GM19397 (cell line): ENCODE measurements around the gene MAML1.
"Not testable (repeated sequence)": the region's sequence is repeated elsewhere in the genome, so short reads cannot be mapped to it uniquely, and the experiment has no call there.

Experiments
- ATAC-seq: cut with Tn5 transposase; IDR thresholded peaks from one replicate; pipeline ENCODE4 v1.9.1; 2021; ENCODE audit warnings: mild to moderate bottlenecking, moderate library complexity; ENCODE audit not compliant: unreplicated experiment

MAML1 gene

DNA sequence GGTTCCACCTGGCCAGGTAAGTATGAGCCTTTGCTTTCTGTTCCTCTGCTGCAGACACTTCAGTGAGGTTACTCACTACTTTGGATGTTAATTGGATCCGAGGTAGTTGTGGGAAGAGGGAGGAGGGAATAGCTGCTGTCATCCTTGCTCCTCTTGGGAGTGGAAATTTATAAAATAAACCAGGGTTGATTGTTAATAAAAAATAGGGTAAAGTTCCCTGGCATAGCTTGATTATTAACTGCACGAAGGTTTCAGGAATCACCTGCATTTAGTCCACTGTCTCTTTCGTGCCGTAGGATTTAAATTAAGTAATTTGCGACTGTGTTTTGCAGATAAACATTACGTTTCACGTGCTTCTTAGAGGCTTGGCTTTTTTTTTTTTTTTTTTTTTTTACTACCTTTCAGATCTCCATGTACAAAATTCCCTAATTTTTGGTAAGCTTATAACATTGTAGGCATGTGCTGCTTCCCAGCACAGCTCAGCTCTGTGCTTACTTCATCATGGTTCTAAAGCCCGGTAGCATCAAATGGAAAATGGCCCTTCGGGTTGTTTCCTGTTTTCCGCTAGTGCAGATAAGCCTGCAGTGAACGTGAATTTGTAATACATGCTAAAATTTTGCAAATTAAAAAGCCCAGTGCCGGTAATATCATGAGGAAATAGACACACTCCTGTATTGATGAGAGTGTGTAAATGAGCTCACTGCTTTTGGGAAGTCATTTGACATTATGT is 34.3 kb downstream of the MAML1 start:
- no peak for ATAC-seq

DNA sequence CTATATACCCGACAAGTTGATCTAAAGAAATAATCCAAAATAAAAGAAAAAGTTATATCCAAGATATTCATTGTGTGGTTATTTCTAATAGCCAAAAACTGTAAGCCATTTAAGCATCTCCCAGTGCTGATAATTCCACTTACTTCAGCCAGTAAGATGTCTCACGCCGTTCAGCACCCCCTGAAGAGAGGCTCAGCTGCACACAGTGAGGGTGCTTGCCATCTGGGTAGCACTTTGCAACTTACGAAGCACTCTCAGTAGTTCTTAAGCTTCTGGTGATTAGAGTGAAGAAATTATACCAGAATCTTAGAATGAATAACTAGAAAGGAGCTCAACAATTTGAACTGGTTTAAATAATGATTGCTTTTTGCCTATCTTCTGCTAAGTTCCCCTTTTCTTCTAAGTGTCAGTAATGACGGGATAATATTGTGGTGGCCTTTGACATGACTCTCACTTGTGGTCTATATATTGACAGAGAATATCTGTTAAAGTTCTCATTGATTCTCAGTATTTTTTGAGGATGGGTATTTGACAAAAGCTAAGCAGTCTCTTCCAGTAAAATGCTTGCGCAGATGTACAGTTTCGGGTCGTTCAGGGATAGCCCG is 35.0 kb downstream of the MAML1 start:
- ATAC-seq, result no peak

DNA sequence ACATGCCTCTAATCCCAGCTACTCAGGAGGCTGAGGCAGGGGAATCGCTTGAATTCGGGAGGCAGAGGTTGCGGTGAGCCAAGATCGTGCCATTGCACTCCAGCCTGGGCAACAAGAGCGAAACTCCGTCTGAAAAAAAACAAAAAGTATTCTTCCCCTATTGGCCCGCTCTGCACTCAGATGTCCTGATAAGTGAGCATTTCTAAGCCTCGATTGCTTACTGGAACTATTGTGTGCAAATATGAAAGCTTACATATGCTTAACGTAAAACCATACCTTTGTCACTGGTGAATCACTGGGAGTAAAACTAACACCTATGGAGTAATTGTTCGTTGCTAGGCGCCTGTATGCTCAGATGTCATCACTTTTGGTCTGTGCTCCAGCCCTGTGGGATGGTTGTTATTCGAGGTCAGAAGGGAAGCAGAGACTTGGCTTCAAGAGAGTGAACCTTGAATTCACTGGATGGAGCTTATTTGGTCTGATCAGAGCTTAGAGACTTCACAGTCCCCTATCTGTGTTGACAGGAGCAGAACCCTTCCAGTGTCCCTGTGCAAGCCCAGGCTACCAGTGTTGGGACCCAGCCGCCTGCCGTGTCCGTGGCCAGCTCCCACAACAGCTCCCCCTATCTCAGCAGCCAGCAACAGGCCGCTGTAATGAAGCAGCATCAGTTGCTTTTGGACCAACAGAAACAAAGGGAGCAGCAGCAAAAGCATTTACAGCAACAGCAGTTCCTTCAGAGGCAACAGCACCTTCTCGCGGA is 35.9 kb downstream of the MAML1 start:
- ATAC-seq, result no peak

DNA sequence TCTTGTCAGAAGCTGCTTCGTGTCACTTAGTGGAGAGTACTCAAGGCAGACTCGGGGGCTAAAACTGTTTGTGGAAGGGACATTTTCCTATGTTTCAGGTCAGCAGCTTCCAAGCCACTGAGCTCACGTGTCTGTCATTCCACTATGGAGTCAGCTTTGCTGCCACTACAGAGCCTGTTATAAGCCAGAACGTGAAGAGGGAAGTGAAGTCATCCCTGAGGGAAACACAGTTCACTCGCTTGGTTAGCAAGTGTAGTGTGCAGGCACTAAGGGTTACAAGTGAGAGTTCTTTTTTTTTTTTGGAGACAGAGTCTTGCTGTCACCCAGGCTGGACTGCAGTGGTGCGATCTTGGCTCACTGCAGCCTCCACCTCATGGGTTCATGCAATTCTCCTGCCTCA is 36.6 kb downstream of the MAML1 start:
- ATAC-seq, result no peak

DNA sequence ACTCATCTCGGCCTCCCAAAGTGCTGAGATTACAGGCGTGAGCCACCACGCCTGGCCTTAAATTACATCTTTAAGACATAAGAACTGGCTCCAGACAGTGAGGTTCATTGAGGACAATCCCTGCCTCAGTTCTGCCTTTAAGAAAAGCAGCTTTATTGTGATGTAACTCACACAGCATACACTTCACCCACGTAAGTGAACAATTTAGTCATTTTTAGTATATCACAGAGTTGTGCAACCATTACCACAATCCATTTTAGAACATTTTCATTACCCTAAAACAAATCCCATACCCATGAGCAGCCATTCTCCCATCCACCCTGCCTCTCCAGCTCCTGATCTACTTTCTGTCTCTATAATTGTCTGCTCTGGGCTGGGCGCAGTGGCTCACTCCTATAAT is 37.2 kb downstream of the MAML1 start:
- no peak for ATAC-seq

- no peak for ATAC-seq
These were observed 38.8 kb downstream of the MAML1 start for GRCh38 chr5:179771311-179771895.

DNA sequence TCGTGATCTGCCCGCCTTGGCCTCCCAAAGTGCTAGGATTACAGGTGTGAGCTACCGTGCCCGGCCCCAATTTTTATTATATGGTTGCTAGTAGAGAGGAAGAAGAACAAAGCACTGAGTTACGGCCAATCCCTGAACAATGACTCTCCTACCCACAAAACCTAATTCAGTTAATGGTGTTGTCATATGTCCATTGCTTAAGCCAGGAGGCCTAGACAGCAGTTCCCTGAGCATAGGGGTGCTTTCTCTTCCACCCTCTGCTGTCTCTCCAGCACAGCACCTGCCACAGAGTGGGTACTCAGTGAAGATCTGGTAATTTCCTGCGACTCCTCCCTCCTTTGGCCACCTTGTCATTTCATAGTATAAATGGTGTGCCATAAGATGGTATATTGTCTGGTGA is 39.7 kb downstream of the MAML1 start:
- no peak for ATAC-seq

DNA sequence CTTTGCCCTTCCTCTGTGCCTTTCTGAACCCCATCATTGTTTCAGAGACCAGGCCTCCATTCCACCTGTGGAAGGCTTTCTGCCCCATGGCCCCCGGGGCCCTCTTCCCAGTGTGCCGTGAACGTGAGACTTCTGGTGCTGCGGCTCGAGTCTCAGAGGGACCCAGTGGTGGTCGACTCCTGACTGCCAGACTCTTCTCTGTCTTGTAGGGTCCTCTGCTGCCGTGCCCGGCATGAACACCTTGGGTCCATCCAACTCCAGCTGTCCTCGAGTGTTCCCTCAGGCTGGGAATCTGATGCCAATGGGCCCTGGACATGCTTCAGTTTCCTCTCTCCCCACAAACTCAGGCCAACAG is 41.0 kb downstream of the MAML1 start:
- no peak for ATAC-seq

- ATAC-seq, result no peak
These were observed 41.8 kb downstream of the MAML1 start for GRCh38 chr5:179774442-179774841.

DNA sequence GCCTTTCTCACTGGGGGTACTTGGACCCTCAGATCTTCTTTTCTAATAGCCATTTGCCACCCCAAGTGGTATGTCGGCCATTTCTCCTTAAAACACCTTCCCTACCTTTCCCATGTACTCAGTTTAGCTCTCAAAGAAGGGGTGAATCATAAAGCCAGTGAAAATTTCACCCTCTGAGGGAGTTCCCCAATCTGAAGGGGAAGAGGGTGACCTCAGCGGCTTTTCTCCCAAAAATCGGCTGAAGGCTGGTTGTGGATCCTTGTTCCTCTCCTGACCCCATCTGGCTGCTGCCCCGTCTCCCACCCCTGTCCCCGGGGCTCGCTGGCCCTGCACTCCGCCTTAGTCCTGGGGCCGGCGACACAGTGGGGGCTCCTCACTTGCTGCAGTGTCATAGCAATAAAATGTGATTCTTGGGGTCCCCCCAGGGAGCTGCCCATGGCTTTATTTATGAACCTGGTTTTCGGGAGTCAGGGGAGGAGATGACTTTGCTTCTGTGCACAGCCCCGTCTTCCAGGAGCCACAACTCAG is 43.9 kb downstream of the MAML1 start:
- no peak for ATAC-seq

DNA sequence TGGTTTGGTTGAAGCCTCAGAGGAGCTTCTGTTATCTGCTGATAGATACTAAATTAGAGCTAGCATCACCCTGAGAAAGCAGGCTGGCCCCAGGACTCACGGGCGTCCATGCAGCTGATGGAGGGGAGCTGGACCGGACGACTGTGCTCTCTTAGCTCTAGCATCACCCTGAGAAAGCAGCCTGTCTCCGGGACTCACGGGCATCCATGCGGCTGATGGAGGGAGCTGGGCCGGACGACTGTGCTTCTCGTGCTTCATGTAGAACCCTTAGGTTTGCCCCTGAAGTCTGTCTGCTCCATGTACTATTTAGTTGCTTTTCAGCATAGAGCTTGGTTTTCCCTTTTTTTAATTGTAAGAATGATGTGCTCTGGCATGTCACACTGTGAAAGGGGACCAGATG is 44.8 kb downstream of the MAML1 start:
- no peak for ATAC-seq

DNA sequence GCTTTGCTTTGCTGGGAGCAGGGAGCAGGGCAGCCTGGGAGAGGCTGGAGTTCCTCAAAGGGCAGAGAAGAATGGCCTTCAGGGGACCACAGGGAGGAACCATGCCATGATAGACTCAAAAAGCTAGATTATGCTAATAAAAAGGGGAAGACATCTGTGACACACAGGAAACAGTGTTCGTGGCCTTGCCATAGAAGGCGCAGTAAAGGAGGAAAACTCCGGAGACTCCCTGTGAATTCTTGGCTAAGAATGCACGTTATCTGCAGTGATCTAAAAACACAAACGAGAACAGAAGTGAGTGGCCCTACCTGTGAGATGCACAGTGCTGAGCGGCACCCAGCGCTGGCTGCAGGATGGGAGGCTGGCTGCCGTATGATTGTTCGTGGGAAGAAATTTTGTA is 45.3 kb downstream of the MAML1 start:
- ATAC-seq, result no peak

- ATAC-seq, result no peak
These were observed 46.0 kb downstream of the MAML1 start for GRCh38 chr5:179778591-179778990.

DNA sequence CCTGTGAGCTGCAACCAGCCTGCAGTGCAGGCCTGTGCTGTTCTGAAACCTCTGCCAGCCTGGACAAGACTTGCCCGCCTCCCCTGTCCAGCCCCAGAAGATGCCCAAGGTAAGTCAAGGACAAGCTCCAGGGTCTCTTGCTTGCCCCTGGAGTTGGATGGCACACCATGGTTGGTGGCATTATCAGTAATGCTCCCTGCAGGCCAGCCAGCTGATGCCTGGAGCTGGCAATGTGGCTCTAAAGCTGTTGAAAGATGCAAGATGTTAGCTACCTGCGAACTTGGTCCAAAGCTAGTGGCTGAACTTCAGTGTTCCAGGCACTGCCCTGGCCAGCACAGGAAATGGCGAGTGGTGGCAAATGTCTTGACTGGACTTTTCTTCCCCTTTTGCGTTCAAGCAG is 47.2 kb downstream of the MAML1 start:
- no peak for ATAC-seq

DNA sequence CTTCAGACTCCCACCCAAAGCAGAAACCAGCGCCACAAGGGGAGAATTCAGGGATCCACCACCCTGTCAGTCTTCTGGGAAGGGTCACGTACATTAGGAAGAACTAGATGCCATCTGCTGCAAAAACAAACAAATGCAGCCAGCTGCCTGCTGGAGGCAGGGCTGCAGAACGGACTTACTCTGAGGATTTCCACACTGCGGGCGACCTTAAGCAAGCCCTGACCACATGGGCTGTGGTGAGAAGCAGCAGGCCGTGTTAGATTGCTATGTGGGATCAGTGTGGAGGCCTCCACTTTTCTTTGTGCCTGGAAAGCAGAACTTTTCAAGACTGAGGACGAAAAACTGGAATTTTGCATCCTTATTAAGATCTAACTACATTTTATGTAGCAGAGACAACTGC is 47.7 kb downstream of the MAML1 start:
- ATAC-seq, result no peak

DNA sequence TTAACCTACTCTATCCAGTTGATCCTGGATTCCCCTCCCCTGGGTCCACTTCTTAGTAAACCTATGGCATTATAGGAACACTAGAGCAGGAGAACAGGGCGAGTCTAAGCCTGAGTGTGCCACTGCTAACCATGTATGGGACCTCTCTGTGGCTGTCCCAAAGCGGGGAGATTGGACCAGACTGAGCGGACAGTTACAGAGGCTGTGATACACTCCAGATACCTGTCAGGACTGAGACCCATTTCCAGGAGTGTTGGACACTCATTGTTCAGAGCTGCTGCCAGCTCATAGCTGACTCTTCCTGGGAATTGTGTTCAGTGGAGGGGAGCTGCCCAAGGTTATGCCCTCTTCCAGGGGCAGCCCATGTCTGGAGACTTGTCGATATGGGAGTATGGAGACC is 49.2 kb downstream of the MAML1 start:
- ATAC-seq, result no peak

DNA sequence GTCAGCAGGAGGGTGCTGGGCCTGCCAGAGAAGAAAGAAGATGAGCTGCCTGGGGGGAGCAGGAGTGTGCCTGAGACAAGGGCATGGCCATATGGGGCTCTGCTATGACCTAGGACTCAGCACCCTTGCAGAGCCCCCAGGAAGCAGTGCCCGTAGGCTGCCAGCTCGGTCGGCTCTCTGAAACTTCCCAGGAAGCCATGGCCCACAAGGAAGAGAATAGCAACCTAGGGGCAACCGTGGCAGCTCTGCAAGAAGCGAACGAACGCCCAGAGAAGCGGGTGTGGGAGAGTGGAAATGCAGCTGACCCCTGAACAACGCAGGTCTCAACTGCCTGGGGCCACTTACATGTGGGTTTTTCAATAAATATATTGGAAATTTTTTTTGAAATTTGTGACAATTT is 50.5 kb downstream of the MAML1 start:
- ATAC-seq, result no peak

- no peak for ATAC-seq
These were observed 54.2 kb downstream of the MAML1 start for GRCh38 chr5:179786861-179787260.

GRCh38 chr5:179788193-179788854 is 55.7 kb downstream of the MAML1 start:
- no peak for ATAC-seq

GRCh38 chr5:179789278-179789677 is 56.7 kb downstream of the MAML1 start:
- ATAC-seq, result not testable (repeated sequence)
